Upper lobe of left lung (tissue), 4 donors: Measurements from ENCODE around the gene OPCML.

Source experiments
- EP300 ChIP-seq, 4 donors: sonication (generic); formaldehyde crosslinking; IDR thresholded peaks; one replicate each; pipeline ENCODE4 v1.5.1; 2017; ENCODE audit warnings: antibody characterized with exemption in 4 of 4, control low read depth in 2 of 4
- POLR2A ChIP-seq, 4 donors: fragments of 450-650 bp; IDR thresholded peaks; one replicate each; pipeline ENCODE4 v1.5.1; 2016 to 2017; ENCODE audit warnings: antibody characterized with exemption in 4 of 4, mild to moderate bottlenecking in 2 of 4
- POLR2AphosphoS5 ChIP-seq, 2 donors: sonication (generic); formaldehyde crosslinking; IDR thresholded peaks; one replicate each; pipeline ENCODE4 v1.5.1; 2017; ENCODE audit warnings: antibody characterized with exemption in 2 of 2
- TF ChIP-seq, protein P1 (sequence below), 6 experiments: fragments of 450-650 bp in 4 of 6; fragments of 200-600 bp in 2 of 6; sonication (generic) in 2 of 6; IDR thresholded peaks; one replicate each; pipeline ENCODE4 v1.5.1; 2016 to 2019; ENCODE audit warnings: antibody characterized with exemption in 6 of 6

DNA sequence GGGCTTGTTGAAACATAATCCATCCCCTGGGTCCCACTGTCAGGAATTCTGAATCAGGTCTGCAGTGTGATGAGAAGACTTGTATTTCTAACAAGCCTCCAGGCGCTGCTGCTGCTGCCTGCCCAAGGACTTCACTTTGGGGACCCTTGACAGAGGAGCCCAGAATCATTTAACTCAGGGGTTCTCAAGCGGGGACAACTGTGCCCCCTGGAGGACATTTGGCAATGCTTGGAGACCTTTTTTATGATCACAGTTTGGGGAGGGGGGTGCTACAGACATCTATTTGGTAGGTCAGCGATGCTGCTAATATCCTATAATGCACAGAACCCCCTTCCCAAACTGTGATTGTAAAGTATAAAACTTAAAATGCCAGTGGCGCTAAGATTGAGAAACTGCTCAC is 312.8 kb downstream of the OPCML start:
- TF ChIP-seq POLR2AphosphoS5 (IDR thresholded peaks at IDR 0.05): no peak
- TF ChIP-seq, protein P1, sequence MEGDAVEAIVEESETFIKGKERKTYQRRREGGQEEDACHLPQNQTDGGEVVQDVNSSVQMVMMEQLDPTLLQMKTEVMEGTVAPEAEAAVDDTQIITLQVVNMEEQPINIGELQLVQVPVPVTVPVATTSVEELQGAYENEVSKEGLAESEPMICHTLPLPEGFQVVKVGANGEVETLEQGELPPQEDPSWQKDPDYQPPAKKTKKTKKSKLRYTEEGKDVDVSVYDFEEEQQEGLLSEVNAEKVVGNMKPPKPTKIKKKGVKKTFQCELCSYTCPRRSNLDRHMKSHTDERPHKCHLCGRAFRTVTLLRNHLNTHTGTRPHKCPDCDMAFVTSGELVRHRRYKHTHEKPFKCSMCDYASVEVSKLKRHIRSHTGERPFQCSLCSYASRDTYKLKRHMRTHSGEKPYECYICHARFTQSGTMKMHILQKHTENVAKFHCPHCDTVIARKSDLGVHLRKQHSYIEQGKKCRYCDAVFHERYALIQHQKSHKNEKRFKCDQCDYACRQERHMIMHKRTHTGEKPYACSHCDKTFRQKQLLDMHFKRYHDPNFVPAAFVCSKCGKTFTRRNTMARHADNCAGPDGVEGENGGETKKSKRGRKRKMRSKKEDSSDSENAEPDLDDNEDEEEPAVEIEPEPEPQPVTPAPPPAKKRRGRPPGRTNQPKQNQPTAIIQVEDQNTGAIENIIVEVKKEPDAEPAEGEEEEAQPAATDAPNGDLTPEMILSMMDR (IDR thresholded peaks at IDR 0.05): no peak
- TF ChIP-seq POLR2A (IDR thresholded peaks at IDR 0.05): no peak
- no peak for TF ChIP-seq EP300 (IDR thresholded peaks at IDR 0.05)
